Measurements from ENCODE around the gene GPANK1.

- TF ChIP-seq POLR2A (IDR thresholded peaks at IDR 0.05; ENCODE audit: low read depth) (no peak), CTCF (IDR thresholded peaks at IDR 0.05) (no peak)
These were observed 25.7 kb upstream of the GPANK1 start for GRCh38 chr6:31690231-31691077.
